Mucosa of gallbladder (tissue), 1 donor: Measurements from ENCODE around the gene STRN3. TPM values are rescaled to one million over a fixed set of nuclear protein-coding genes. Genes with fewer than 3 reads are reported as not detected.

Experiments used
- DNase-seq: peaks from one replicate; pipeline ENCODE4 v3.0.0-alpha.2; 2020; ENCODE audit warnings: low spot score
- total RNA-seq: library from RNA; stranded (reverse); gene quantifications from one replicate; pipeline ENCODE4 v1.2.1, GENCODE V29; 2021
- donor health status: DM: no; HTN: no; CAD: no.

The STRN3 gene
- total RNA-seq, 1 donor from 2014 or later = 33.9 TPM

DNA sequence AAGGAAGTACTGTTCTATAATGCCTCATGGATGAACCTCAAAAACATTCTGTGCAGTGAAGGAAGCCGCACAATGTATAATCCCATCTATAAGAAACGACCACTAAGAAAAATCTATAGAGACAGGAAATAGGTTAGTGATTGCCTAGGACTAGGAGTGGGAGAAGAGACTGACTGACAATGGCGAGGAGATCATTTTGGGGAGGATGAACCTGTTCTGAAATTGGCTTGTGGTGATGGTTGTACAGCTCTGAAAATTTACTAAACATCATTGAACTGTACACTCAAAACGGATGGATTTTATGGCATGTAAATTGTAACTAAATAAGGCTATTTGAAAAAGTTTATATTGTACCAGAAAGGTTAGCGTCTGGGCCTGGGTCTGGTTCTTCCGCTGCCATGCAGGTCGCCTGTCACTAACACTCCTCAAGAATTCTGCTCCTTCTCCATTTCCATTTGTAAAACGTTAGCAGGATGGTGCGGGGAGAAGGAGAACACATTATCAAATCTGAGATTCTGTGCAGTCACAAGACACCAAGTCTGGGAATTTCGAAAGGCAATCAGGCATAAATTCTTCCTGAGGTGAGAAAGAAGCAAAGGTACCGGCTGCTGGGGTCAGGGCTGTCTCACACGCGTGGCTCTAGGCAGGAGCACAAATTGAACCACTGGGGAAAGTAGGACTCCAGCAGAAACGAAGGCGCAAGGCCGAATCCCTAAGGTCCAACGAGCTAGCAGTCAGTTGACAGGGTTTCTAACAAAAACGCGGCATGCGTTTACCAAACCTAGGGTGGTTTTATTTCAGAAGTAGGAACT, 152.7 kb downstream of the STRN3 start:
- no peak for DNase-seq

DNA sequence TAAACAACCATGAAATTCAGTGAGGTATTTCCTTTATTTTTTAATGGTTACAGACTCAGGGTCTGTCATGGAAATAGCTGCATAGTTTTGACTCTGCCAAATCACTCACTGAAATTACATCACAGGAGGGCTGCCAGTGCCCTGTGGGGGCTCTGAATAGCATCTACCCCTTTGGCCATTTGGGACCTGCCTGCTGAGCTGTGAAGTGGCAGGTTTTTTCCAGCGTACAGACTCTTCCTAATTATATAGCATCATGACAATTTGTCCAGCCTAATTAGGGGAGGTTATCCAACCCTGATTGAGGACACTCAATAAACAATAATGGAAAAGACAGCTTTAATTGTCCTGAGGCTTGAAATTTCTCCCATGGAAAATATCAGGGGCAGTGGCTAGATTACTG, 153.6 kb downstream of the STRN3 start:
- DNase-seq = no peak

DNA sequence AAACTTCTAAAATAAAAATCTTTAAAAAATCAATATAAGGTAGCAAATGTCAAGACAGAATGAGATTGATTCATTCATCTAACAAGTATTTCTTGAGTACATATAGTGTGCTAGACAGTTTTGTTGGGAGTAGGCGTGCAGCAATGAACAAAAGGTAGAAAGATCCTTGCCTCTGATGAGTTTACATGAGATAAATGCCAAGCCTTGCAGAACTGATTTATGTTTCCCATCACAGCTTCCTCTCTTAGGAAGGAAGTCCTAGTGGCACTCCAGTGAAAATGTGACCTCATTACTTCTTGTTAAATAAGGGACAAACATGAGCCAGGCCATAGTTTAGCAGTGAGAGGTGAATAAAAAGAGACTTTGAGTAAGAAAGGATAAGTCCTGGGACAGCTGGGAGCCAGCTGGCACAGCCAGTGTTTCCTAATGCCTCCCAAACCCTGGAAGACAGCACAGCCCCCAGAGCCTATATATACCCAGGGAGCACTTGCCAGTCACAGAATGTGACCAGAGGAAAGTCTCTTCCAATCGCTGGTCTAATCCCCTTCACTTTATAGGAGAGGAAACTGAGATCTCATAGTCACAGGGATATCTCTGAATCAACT, 156.5 kb downstream of the STRN3 start:
- no peak for DNase-seq

DNA sequence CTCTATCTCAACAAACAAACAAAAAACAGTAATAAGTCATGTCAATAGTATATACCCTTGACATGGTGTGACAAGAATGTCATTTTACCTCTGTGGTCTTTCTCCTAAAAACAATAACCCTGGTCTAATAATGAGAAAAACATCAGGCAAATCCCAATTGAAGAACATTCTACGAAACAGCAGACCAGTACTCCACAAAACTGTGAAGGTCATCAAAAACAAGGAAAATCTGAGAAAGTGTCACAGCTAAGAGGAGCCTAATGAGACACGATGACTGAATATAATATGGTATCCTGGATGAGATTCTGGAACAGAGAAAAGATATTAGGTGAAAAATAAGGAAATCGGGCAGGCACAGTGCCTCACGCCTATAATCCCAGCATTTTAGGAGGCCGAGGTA, 157.4 kb downstream of the STRN3 start:
- no peak for DNase-seq

DNA sequence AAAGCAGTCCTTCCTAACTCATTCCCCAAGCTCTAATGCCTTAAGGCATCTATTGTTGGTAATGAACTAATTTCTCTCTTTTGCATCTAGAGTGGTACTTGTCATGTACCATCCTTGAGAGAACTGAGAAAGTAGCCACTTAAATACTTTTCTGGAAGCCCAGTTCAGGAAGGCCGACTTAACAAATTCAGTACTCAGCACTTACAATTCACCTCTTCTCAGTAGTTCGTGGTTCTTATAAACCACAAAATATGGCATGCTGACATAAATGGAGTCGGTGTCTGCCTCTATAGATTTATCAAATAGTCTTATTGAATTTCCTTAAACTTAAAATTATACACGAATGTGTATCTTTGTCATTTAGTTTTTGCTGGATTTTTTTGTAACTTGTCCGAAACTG, 161.2 kb downstream of the STRN3 start:
- no peak for DNase-seq

DNA sequence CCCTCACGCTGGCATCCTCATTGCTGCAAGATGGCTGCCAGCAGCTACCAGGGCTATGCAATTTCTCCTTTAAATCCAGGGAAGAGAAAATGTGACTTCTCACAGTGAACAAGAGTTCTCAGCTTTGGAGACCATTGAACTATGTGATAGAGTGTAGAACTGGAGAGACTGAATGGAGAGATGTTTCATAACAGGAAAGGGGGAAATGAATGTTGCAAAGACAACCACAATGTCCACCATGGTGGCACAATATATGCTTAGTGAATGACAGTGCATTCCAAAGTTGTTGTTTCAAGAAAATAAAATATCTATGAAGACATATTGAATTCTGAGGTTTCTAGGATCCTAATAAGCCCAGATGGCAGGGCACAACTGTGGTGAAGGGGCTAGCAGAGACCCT, 165.0 kb downstream of the STRN3 start:
- no peak for DNase-seq

DNA sequence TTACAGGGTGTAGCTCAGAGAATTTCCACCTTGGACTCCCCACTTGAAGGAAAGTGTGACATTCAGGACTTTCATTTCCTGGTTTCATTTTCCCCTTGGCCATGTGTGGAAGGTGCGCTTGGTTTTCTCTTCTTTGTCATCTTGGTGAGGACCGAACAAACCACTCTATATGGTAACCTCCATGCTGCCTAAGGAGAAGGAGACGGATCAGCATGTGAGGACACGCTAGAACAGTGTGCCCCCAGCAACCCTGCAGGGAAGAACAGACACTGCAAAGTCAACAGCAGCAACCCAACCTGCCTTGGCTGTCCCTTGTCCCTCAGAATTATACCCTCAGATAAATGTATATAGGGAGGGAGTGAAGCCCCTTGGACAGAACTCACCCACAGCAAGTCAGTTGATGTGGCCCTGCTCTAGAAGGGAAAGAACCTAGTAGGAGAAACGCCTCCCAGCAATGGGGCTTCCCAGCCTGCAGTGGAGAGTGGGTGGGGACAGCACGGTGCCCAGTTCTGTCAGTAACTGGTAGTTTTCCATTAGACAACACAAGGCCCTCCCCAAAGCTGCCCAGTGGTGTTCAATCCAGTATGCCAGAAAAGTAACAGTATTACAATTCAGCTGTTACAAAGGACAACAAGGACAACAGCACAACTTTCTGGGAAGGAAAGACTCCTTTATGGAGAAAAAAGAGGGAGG, 170.7 kb downstream of the STRN3 start:
- DNase-seq = no peak

DNA sequence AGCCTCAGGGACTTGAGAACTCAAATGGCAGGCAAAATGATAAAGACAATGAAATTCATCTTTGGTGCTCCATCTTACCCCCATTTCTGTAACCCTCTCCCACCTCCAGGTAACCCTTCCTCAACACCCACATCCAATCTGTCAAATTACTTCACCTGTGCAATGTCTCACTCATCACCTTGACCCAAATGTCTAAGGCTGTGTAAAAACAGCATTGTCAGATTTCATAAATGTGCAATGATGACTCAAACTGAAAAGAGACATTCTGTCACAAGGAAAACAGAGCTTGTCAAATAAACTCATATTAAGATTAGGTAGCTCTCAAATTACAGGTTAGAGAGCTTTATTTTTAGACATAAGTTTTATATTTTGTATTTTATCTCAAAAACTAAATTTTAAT, 171.7 kb downstream of the STRN3 start:
- no peak for DNase-seq

DNA sequence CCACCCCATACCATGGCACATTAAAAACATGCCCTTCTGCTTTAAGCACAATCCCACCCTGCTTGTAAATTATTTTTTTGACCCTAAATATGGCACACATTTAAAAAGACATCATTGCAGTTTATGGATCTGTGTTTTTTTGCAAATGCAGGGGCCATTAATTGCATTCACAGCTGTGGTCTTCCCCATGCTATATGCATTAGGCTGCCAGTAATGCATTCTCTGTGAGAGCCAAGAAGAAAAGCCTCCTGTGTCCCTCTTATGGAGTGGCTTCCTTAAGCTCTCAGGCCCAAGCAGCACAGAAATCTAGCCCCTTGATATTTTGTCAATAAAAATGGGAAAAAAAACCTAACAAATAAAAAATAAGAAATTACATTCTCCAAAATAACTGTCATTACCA, 172.2 kb downstream of the STRN3 start:
- no peak for DNase-seq

DNA sequence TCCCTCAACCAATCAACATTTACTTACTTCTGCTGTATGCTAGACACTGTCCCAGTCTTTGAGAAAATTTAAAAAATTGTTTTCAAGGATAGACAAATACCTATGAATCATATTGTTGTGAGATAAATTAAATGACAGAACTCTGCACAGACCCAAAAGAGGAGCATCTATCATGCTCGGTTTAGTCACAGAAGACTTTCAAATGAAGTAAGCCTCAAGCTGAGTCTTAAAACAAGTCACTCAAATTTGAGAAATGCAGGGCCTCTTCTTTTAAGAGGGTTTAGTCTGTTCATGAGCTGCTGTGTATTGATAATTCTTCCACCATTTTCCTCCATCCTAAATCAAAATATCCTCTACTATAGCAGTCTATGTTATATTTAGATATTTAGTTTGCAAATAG, 176.2 kb downstream of the STRN3 start:
- DNase-seq = no peak

DNA sequence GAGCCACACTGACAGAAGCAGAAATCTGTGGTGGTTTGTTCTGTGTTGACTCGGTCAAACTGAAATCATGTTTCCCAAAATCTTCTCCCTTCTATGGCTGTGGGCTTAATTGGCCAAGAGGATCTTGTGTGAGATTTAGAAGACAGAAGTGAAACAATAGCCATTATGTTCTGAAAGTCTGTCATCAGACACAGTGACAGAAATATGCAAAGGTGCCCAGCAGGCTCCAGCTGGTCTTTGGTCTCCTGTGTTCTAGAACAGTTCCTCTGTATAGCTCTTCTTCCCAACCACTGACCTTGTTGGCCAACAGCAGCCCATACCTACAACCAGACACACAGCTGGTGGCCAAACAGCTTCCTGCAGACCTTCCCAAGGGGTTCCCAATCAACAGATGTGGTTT, 176.8 kb downstream of the STRN3 start:
- DNase-seq = no peak

DNA sequence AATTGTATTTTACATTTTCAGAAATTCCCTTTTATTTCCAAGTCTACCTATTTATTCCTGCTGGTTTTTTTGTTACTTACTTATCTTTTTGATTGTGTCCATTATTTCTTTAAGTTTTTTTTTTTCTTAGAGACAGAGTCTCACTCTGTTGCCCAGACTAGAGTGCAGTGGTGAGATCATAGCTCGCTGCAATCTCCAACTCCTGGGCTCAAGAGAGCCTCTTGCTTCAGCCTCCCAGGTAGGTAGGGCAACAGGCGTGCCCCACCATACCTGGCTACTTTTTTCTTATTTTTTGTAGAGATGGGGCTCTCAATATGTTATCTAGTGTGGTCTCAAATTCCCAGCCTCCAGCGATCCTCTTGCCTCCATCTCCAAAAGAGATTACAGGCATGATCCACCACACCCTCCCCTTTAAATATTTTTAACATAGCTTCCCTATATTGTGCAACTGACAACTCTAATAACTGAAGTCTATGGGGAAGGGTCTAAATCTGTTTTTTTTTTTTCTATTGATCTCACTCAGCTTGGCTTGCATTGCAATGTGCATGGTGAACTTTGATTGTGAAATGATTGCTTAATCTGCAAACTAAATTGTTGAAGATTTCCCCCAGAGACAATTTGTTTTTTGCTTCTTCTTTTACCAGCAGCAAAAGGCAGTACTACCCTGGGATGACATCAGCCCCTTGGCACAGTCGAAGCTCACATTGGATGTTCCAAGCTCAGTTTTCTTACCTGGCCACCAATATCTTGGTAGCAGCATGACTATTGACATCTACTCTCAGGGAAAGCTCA, 177.5 kb downstream of the STRN3 start:
- no peak for DNase-seq

Other genes starting within 250 kb of the STRN3 start
- 0.37 TPM for gene COCH, start 151.8 kb downstream of the STRN3 start, total RNA-seq
- gene AP4S1, start 730 bp downstream of the STRN3 start, total RNA-seq = 7.5 TPM
- gene HECTD1, start 181.4 kb upstream of the STRN3 start, total RNA-seq = 137 TPM